ENCODE results near the gene KCTD1.

Gene KCTD1

DNA sequence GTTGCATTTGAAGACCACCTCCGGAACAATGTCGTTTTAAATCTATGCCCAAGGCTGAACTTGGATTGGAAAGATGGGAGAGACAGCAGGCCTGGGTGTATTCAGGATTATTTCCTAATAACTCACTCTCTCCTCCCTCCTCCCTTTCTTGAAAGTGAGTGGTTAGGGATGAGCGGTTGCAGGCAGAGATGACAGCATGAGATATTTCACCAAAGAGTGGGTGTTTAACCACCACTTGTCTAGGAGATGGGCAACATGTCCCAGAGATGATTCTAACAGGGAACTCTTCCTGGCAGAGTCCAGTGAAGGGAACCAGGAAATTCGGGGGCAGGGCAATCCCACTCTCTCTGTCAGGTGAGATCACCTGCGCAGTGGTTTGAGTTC is 123.2 kb downstream of the KCTD1 start:
- TF ChIP-seq, protein P1, sequence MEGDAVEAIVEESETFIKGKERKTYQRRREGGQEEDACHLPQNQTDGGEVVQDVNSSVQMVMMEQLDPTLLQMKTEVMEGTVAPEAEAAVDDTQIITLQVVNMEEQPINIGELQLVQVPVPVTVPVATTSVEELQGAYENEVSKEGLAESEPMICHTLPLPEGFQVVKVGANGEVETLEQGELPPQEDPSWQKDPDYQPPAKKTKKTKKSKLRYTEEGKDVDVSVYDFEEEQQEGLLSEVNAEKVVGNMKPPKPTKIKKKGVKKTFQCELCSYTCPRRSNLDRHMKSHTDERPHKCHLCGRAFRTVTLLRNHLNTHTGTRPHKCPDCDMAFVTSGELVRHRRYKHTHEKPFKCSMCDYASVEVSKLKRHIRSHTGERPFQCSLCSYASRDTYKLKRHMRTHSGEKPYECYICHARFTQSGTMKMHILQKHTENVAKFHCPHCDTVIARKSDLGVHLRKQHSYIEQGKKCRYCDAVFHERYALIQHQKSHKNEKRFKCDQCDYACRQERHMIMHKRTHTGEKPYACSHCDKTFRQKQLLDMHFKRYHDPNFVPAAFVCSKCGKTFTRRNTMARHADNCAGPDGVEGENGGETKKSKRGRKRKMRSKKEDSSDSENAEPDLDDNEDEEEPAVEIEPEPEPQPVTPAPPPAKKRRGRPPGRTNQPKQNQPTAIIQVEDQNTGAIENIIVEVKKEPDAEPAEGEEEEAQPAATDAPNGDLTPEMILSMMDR (conservative IDR thresholded peaks at IDR 0.05; ENCODE audit: low read depth, low read length): no peak
- DNase-seq (ENCODE audit: low read depth): no peak
- no peak overlapping the region for H3K4me3 ChIP-seq (ENCODE audit: low read length)

- TF ChIP-seq, protein P1 (conservative IDR thresholded peaks at IDR 0.05; ENCODE audit: low read depth, low read length): no peak
- no peak for DNase-seq (ENCODE audit: low read depth)
- H3K4me3 ChIP-seq (ENCODE audit: low read length): no peak overlapping the region
Observed at GRCh38 chr18:26424428-26425147, 123.8 kb downstream of the KCTD1 start.

GRCh38 chr18:26422472-26423162 is 125.7 kb downstream of the KCTD1 start:
- TF ChIP-seq, protein P1 (conservative IDR thresholded peaks at IDR 0.05; ENCODE audit: low read depth, low read length): no peak
- H3K4me3 ChIP-seq (ENCODE audit: low read length): no peak overlapping the region
- no peak for DNase-seq (ENCODE audit: low read depth)

DNA sequence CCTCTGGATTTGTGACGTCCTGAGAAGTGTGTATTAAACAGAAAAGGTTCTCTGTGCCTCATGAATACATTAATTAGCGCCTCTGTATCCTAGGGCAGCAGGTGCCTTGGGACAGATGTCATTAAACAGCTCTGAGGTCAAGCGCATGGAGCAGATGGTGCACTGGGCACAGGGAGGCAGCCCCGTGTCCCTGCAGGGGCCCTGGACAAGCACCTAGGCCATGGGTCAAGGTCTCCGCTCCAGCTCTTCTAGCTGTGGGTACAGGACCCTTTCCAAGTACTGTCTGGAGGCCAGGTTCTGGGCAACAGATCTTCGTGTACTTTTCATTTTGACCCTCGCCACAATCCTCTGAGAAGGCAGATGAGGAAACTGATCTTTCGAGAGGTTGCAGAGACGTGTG is 126.4 kb downstream of the KCTD1 start:
- DNase-seq (ENCODE audit: low read depth): no peak
- no peak overlapping the region for H3K4me3 ChIP-seq (ENCODE audit: low read length)
- TF ChIP-seq, protein P1 (conservative IDR thresholded peaks at IDR 0.05; ENCODE audit: low read depth, low read length): no peak

DNA sequence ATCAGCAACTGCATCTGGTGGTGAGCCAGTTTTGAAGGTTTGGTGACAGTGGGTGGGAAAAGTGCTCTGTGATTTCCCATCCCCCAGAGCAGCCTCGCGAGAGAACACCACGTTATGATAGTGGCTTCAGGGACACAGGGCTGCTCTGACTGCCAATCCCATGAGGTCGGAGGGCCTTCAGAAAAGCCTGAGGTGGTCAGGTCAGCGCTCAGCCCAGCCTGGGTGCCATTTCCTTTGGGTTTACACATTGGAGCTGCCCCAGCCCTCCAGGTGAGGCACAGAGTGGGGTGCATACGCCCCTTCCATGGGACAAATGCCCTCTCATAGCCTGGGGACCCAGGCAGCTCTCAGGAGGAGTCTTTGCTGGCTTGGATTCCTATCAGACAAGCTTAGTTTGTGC is 126.8 kb downstream of the KCTD1 start:
- TF ChIP-seq, protein P1 (conservative IDR thresholded peaks at IDR 0.05; ENCODE audit: low read depth, low read length): no peak
- H3K4me3 ChIP-seq (ENCODE audit: low read length): no peak overlapping the region
- DNase-seq (ENCODE audit: low read depth): no peak

GRCh38 chr18:26419746-26420145 is 128.6 kb downstream of the KCTD1 start:
- no peak for DNase-seq (ENCODE audit: low read depth)
- TF ChIP-seq, protein P1 (conservative IDR thresholded peaks at IDR 0.05; ENCODE audit: low read depth, low read length): no peak
- no peak overlapping the region for H3K4me3 ChIP-seq (ENCODE audit: low read length)

- no peak overlapping the region for H3K4me3 ChIP-seq (ENCODE audit: low read length)
- DNase-seq (ENCODE audit: low read depth): no peak
- TF ChIP-seq, protein P1 (conservative IDR thresholded peaks at IDR 0.05; ENCODE audit: low read depth, low read length): no peak
Observed at GRCh38 chr18:26418225-26418624, 130.1 kb downstream of the KCTD1 start.
